ENCODE data around the gene ZSCAN16.

DNA sequence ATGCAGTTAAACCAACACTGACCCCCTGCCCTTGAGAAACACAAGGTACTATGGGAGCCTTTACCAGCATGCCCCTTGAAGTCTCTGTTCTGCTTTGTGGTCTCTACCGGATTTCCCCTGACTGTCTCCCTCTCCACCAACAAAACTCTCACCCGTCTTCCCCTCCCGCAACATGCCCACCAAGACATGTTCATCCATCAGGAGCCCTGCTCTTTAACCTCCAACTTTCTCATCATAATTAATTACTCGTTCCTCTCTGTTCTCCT, 43.0 kb upstream of the ZSCAN16 start:
- TF ChIP-seq FOXA1 (IDR thresholded peaks at IDR 0.05): no peak
- no peak for TF ChIP-seq CTBP1 (IDR thresholded peaks at IDR 0.05; ENCODE audit: borderline replicate concordance)
- TF ChIP-seq LEF1 (IDR thresholded peaks at IDR 0.05; ENCODE audit: borderline replicate concordance): no peak
- no peak for TF ChIP-seq SP1 (IDR thresholded peaks at IDR 0.05)
- no peak for TF ChIP-seq ZNF384 (IDR thresholded peaks at IDR 0.05)
- peak; percentile 2; the same call in 1 of the 2 replicates for TF ChIP-seq L3MBTL2 (conservative IDR thresholded peaks at IDR 0.05)
- TF ChIP-seq SUZ12 (IDR thresholded peaks at IDR 0.05): no peak

All from HEK293T (cell line).